Vagina (tissue), 2 donors: ENCODE measurements around the gene GCHFR. TPM values are rescaled to one million over a fixed set of nuclear protein-coding genes. Genes with fewer than 3 reads are reported as not detected.

ENCODE experiments used
- DNase-seq, 2 donors: peaks; one replicate each; pipeline ENCODE4 v3.0.0-alpha.2; 2017; ENCODE audit errors: extremely low spot score in 2 of 2
- H3K27ac ChIP-seq: fragments of 200-600 bp; sonication (generic); one replicate; pipeline ENCODE4 v1.5.1; 2019
- H3K27me3 ChIP-seq: fragments of 200-600 bp; sonication (generic); one replicate; pipeline ENCODE4 v1.5.1; 2019
- H3K36me3 ChIP-seq, 2 donors: fragments of 200-600 bp; sonication (generic); one replicate each; pipeline ENCODE4 v1.5.1; 2017 to 2019
- H3K4me1 ChIP-seq: fragments of 200-600 bp; sonication (generic); one replicate; pipeline ENCODE4 v1.5.1; 2019
- H3K4me3 ChIP-seq, 2 donors: fragments of 200-600 bp; sonication (generic); 1 replicate in 1 of 2; 2 replicates in 1 of 2; pipeline ENCODE4 v1.5.1; 2016 to 2019
- H3K9me3 ChIP-seq: fragments of 200-600 bp; sonication (generic); one replicate; pipeline ENCODE4 v1.5.1; 2019
- CTCF ChIP-seq, 3 experiments: fragments of 450-650 bp in 2 of 3; fragments of 200-600 bp in 1 of 3; sonication (generic) in 1 of 3; IDR thresholded peaks; one replicate each; pipeline ENCODE4 v1.5.1; 2017 to 2019; ENCODE audit warnings: antibody characterized with exemption in 3 of 3, mild to moderate bottlenecking in 2 of 3, moderate library complexity in 2 of 3
- POLR2A ChIP-seq, 2 donors: fragments of 450-650 bp; IDR thresholded peaks; one replicate each; pipeline ENCODE4 v1.6.1; 2017; ENCODE audit warnings: antibody characterized with exemption in 2 of 2, mild to moderate bottlenecking in 2 of 2, moderate library complexity in 2 of 2
- POLR2AphosphoS5 ChIP-seq, 2 donors: sonication (generic); formaldehyde crosslinking; IDR thresholded peaks; one replicate each; pipeline ENCODE4 v1.9.0; 2017; ENCODE audit warnings: antibody characterized with exemption in 2 of 2, mild to moderate bottlenecking in 2 of 2, low read depth in 1 of 2; ENCODE audit not compliant: insufficient read depth in 1 of 2
- intact Hi-C: fragments of 100-400 bp; cut with DNase I; formaldehyde crosslinking; loops from one replicate; pipeline ENCODE4 v1.15.1; 2023
- total RNA-seq: library from RNA; depleted of rRNA; stranded (reverse); fragments of >200 nt; gene quantifications from one replicate; pipeline ENCODE4 v1.2.3, GENCODE V29; 2016

GCHFR gene
- total RNA-seq, 1 donor from 2014 or later, result 69.7 TPM

DNA sequence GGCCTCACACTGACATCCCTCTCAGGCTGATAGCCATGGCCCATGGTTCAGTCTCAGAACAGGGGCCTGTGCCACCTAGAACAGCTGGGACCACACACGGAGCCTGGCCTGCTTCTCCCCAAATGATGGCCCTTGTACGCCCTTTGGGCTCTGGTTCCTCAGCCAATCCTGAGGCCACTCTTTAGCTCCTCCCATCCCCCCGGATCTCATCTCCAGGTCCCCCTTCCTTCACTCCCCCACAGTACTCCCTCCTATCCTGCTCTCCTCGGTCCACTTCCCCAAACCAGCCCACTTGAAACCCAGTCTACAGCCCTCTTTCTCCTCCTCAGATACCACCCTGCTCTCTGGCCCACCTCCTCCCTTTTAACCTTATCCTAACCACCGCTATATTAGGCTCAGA lies 25.3 kb downstream of the GCHFR start:
- H3K27me3 ChIP-seq, result no peaks in the 10 kb centered on the region
- intact Hi-C loops, result no loop called here
- no peak for TF ChIP-seq POLR2A (IDR thresholded peaks at IDR 0.05)
- TF ChIP-seq POLR2AphosphoS5 (IDR thresholded peaks at IDR 0.05; ENCODE audit: insufficient read depth in 1 of 2, low read depth in 1 of 2), result no peak
- TF ChIP-seq CTCF (IDR thresholded peaks at IDR 0.05), result no peak
- H3K27ac ChIP-seq, result no peak overlapping the region
- no peaks in the 10 kb centered on the region for H3K36me3 ChIP-seq
- no peaks in the 10 kb centered on the region for H3K9me3 ChIP-seq
- no peak overlapping the region for H3K4me3 ChIP-seq
- DNase-seq, result no peak
- H3K4me1 ChIP-seq, result peaks cover 40% of the 10 kb centered on the region

DNA sequence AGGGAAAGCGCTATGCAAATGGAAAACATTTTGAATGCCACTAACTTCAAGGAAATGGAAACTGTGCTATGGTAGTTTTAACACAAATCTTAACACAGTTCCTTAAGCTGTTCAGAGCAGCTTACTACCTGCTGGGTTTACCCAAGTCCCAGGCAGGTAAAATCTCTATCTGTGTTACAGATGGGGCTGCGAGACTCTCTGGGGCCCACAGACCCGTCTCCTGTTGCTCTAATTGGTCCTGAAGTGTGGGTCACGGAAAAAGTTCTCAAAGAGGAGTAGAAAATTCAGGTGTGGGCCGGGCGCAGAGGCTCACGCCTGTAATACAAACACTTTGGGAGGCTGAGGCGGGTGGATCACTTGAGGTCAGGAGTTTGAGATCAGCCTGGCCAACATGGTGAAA lies 26.1 kb downstream of the GCHFR start:
- no peaks in the 10 kb centered on the region for H3K27me3 ChIP-seq
- H3K4me3 ChIP-seq, result no peak overlapping the region
- DNase-seq, result no peak
- no peak overlapping the region for H3K27ac ChIP-seq
- no peaks in the 10 kb centered on the region for H3K36me3 ChIP-seq
- peaks cover 42% of the 10 kb centered on the region for H3K4me1 ChIP-seq
- TF ChIP-seq POLR2A (IDR thresholded peaks at IDR 0.05) (no peak), CTCF (IDR thresholded peaks at IDR 0.05) (no peak), POLR2AphosphoS5 (IDR thresholded peaks at IDR 0.05; ENCODE audit: insufficient read depth in 1 of 2, low read depth in 1 of 2) (no peak)
- H3K9me3 ChIP-seq, result no peaks in the 10 kb centered on the region
- intact Hi-C loops, result no loop called here

- no peak for TF ChIP-seq CTCF (IDR thresholded peaks at IDR 0.05)
- no peak for TF ChIP-seq POLR2A (IDR thresholded peaks at IDR 0.05)
- no peak for TF ChIP-seq POLR2AphosphoS5 (IDR thresholded peaks at IDR 0.05; ENCODE audit: insufficient read depth in 1 of 2, low read depth in 1 of 2)
- H3K4me1 ChIP-seq, result peaks cover 45% of the 10 kb centered on the region
- no peaks in the 10 kb centered on the region for H3K9me3 ChIP-seq
- intact Hi-C loops, result no loop called here
- no peak for DNase-seq
- no peak overlapping the region for H3K4me3 ChIP-seq
- H3K27ac ChIP-seq, result no peak overlapping the region
- H3K36me3 ChIP-seq, result no peaks in the 10 kb centered on the region
- H3K27me3 ChIP-seq, result no peaks in the 10 kb centered on the region
Observed at GRCh38 chr15:40790718-40791117, 26.9 kb downstream of the GCHFR start.

DNA sequence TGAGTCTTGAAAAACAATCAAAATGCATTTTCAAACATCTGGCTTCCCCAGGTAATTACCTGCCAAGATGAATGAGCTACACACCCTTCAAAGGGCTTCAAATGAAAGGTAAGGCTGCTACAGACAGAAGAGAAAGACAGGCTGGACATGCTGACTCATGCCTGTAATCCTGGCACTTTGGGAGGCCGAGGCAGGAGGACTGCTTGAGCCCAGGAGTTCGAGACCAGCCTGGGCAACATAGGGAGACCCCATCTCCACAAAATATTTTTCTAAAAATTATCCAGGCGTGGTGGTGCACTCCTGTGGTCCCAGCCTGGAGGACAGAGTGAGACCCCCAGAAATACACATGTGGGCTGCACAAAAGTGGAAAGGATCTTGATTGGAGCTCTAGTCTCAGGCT lies 28.5 kb downstream of the GCHFR start:
- intact Hi-C loops, result no loop called here
- Histone ChIP-seq H3K4me3 (no peak overlapping the region), H3K27me3 (no peaks in the 10 kb centered on the region), H3K9me3 (no peaks in the 10 kb centered on the region), H3K36me3 (no peaks in the 10 kb centered on the region), H3K4me1 (peaks cover 42% of the 10 kb centered on the region), H3K27ac (no peak overlapping the region)
- TF ChIP-seq POLR2AphosphoS5 (IDR thresholded peaks at IDR 0.05; ENCODE audit: insufficient read depth in 1 of 2, low read depth in 1 of 2), result no peak
- TF ChIP-seq CTCF (IDR thresholded peaks at IDR 0.05), result no peak
- TF ChIP-seq POLR2A (IDR thresholded peaks at IDR 0.05), result no peak
- no peak for DNase-seq

DNA sequence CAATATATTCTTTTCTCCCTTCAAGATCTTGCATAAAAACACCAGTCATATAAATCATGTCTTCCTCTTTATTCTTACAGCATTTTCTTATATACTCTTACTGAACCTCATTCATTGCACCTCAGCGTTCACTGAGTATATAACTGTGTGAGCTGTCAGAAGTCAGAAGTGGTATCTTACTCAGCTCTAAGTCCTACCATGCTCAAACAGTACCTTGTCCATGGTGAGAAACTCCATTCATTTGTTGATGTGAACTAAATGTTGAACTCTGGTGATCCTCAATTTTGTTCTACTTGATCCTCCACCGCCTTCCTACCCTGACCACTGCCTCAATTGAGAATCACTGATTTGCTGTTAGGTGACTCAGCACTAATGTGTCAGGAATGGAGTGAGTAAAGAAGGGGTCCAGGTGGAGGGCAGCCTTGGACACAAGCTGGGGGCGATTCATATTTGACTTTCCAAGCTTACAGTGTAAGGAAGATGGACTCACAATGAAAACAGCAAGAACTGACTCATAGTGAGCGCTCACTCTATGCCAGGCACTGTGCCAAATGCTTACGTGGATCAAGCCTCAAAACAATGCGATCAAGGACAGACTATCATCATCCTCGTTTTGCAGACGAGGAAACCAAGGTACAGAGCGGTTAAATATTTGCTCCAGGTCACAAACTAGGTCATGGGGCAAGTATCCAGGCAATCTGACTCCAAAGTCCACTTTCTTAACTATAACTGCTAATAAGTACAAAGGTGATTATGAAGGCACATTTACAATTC lies 29.5 kb downstream of the GCHFR start:
- Histone ChIP-seq H3K36me3 (no peaks in the 10 kb centered on the region), H3K4me3 (no peak overlapping the region), H3K27ac (no peak overlapping the region), H3K4me1 (peaks cover 33% of the 10 kb centered on the region), H3K9me3 (no peaks in the 10 kb centered on the region), H3K27me3 (no peaks in the 10 kb centered on the region)
- intact Hi-C loops, result no loop called here
- no peak for DNase-seq
- TF ChIP-seq POLR2A (IDR thresholded peaks at IDR 0.05), result no peak
- peak in 1 of 2 donors; percentile 53 for TF ChIP-seq POLR2AphosphoS5 (IDR thresholded peaks at IDR 0.05; ENCODE audit: insufficient read depth in 1 of 2, low read depth in 1 of 2)
